ENCODE measurements around the gene KLHL30.

KLHL30 gene, protein sequence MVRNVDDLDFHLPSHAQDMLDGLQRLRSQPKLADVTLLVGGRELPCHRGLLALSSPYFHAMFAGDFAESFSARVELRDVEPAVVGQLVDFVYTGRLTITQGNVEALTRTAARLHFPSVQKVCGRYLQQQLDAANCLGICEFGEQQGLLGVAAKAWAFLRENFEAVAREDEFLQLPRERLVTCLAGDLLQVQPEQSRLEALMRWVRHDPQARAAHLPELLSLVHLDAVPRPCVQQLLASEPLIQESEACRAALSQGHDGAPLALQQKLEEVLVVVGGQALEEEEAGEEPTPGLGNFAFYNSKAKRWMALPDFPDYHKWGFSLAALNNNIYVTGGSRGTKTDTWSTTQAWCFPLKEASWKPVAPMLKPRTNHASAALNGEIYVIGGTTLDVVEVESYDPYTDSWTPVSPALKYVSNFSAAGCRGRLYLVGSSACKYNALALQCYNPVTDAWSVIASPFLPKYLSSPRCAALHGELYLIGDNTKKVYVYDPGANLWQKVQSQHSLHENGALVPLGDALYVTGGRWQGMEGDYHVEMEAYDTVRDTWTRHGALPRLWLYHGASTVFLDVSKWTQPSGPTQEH

GRCh38 chr2:238138331-238139195 is at the start of gene KLHL30:
Gene KLHL30 (plus strand): TSS chr2:238138668. CDS start chr2:238140755, 2,087 bp downstream.
- no peak for DNase-seq (ENCODE audit: low spot score)
- TF ChIP-seq, protein P1, sequence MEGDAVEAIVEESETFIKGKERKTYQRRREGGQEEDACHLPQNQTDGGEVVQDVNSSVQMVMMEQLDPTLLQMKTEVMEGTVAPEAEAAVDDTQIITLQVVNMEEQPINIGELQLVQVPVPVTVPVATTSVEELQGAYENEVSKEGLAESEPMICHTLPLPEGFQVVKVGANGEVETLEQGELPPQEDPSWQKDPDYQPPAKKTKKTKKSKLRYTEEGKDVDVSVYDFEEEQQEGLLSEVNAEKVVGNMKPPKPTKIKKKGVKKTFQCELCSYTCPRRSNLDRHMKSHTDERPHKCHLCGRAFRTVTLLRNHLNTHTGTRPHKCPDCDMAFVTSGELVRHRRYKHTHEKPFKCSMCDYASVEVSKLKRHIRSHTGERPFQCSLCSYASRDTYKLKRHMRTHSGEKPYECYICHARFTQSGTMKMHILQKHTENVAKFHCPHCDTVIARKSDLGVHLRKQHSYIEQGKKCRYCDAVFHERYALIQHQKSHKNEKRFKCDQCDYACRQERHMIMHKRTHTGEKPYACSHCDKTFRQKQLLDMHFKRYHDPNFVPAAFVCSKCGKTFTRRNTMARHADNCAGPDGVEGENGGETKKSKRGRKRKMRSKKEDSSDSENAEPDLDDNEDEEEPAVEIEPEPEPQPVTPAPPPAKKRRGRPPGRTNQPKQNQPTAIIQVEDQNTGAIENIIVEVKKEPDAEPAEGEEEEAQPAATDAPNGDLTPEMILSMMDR (IDR thresholded peaks at IDR 0.05; ENCODE audit: borderline replicate concordance, control extremely low read depth, extremely low read depth, insufficient read depth, missing control alignments) = no peak
- in situ Hi-C loops (cut with MboI; ENCODE audit: low sequenced_read_pairs, unreplicated experiment) = no loop called here

DNA sequence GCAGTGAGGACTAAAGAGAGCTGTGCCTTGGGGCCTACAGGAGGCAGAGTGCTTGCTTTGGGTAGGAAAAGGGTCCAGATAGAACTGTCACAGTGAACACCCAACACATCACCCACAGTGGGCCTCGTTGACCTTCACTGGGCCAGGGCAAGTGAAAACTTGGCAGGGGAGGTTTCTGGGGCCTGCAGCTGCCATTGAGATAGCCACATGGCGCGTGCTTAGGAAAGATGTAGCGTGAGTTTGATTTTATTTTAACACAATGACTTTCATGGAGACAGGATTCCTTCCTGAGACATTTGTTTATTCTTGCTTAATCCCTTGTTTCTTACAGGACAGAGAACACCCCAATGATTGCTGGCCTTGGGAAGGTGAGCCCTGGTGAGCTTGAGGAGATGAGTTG is 47.6 kb upstream of the KLHL30 start:
- TF ChIP-seq, protein P1 (IDR thresholded peaks at IDR 0.05; ENCODE audit: borderline replicate concordance, control extremely low read depth, extremely low read depth, insufficient read depth, missing control alignments) = no peak
- DNase-seq (ENCODE audit: low spot score) = no peak
- in situ Hi-C loops (cut with MboI; ENCODE audit: low sequenced_read_pairs, unreplicated experiment) = no loop called here

DNA sequence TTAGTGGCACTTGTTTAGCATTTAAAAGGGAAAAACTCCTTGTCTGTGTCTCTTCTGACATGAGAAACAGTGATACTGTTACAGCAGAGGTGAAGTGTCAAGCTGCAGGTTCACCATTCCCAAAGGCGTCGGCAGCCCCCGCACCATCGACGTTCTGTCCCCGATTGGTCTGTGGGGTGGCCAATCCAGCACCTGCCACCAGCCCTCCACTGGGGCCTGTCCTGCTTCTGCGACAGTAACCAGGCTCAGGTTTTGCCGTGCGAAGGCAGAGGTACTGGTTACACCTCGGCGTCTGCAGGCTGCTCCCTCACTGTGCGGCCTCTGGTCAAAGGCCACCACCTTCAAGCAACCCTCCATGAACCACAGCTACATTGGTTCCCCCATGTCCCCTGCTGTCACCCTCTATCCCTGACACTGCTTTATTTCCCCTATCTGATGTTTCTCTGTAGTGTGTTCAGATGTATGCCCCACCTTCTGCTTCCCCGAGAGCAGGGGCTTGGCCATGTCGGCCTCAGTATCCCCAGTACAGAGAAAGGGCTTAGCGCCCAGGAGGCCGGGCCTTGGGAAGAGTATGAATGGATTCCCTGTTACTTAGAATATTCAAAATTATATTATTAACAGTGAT is 46.9 kb upstream of the KLHL30 start:
- DNase-seq (ENCODE audit: low spot score) = no peak
- in situ Hi-C loops (cut with MboI; ENCODE audit: low sequenced_read_pairs, unreplicated experiment) = no loop called here
- TF ChIP-seq, protein P1 (IDR thresholded peaks at IDR 0.05; ENCODE audit: borderline replicate concordance, control extremely low read depth, extremely low read depth, insufficient read depth, missing control alignments) = no peak

GRCh38 chr2:238092486-238093035 is 45.9 kb upstream of the KLHL30 start:
- TF ChIP-seq, protein P1 (IDR thresholded peaks at IDR 0.05; ENCODE audit: borderline replicate concordance, control extremely low read depth, extremely low read depth, insufficient read depth, missing control alignments) = no peak
- in situ Hi-C loops (cut with MboI; ENCODE audit: low sequenced_read_pairs, unreplicated experiment) = no loop called here
- peak; percentile 22 for DNase-seq (ENCODE audit: low spot score)

DNA sequence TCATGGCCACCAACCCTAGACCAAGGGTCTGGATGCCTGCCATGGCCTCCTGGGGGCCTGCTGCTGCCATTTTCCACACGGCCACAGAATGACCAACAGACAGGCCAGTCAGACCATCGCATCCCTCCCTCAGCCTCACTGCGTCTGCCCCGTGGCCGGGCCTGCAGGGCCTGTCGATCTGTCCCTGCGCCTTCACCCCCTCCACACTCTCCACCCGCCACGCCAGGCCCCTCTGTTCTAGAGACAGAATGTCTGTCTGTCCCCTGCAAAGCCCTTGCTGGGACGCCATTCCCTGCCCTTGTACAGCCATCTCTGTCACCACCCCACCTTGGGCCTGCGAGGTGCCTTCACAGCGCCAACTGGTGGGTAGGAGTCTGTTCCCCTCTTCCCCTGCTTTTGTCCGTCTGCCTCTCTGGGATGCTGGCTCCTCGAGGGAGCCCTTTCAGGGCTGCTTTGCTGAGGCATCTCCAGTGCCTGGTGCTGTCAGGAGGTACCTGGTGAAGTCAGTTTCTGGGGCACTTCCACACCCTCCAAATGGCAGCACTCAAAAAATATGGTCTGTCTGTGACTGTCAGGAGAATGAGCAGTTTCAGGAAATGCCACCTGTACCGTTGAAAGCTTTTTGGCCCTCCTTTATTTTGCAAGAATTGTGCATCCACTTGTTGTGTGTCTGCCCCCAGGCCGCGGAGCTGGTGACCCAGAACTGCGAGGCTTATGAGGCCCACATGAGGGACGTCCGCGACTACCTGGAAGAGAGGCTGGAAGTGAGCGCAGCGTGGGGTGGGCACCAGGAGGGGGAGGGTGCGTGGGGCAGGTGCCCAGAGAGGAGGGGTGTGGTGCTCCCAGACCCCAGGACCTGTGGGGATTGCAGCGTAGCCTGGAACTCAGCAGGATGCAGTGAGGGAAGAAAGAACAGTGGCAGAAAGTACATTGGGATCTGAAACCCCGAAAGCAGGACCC is 45.0 kb upstream of the KLHL30 start:
- peak; percentile 26 for DNase-seq (ENCODE audit: low spot score)
- in situ Hi-C loops (cut with MboI; ENCODE audit: low sequenced_read_pairs, unreplicated experiment) = no loop called here
- TF ChIP-seq, protein P1 (IDR thresholded peaks at IDR 0.05; ENCODE audit: borderline replicate concordance, control extremely low read depth, extremely low read depth, insufficient read depth, missing control alignments) = no peak
